Progenitor cell of endocrine pancreas (in vitro differentiated cells): ENCODE measurements around the gene GRAMD4. TPM values are rescaled to one million over a fixed set of nuclear protein-coding genes. Genes with fewer than 3 reads are reported as not detected.
A peak's percentile ranks its signal among the peaks of the same experiment; 100 is the strongest.

ENCODE experiments used
- DNase-seq: peaks from one replicate; pipeline ENCODE4 v3.0.0; 2021; ENCODE audit warnings: low spot score; ENCODE audit not compliant: unreplicated experiment
- H3K27ac Mint-ChIP-seq: 2 replicates; pipeline ENCODE4 v1.8.0; 2021; ENCODE audit warnings: mild to moderate bottlenecking, moderate library complexity, mixed read lengths
- H3K27me3 Mint-ChIP-seq: 2 replicates; pipeline ENCODE4 v1.8.0; 2021; ENCODE audit warnings: mixed read lengths
- H3K36me3 Mint-ChIP-seq: 2 replicates; pipeline ENCODE4 v1.8.0; 2022; ENCODE audit warnings: mixed read lengths; ENCODE audit not compliant: insufficient read depth
- H3K4me1 Mint-ChIP-seq: 2 replicates; pipeline ENCODE4 v1.8.0; 2021; ENCODE audit warnings: low read depth, mixed read lengths
- H3K4me3 Mint-ChIP-seq: 2 replicates; pipeline ENCODE4 v1.8.0; 2021; ENCODE audit warnings: low read depth, mild to moderate bottlenecking, moderate library complexity, mixed read lengths
- H3K9me3 Mint-ChIP-seq: 2 replicates; pipeline ENCODE4 v1.8.0; 2021; ENCODE audit warnings: low read depth, mixed read lengths
- CTCF ChIP-seq: fragments of 200-600 bp; sonication (generic); IDR thresholded peaks from one replicate; pipeline ENCODE4 v1.5.0; 2021; ENCODE audit warnings: antibody characterized with exemption, mild to moderate bottlenecking; ENCODE audit not compliant: unreplicated experiment
- total RNA-seq: library from RNA; stranded (reverse); gene quantifications from 2 replicates; pipeline ENCODE4 v1.2.1, GENCODE V29; 2021

GRAMD4 gene
- total RNA-seq, 1 donor from 2014 or later: 68.8 TPM

GRCh38 chr22:46589141-46589748 lies 30.9 kb upstream of the GRAMD4 start:
- Mint-ChIP-seq H3K4me1 (peaks cover 14% of the 10 kb centered on the region), H3K36me3 (no peaks in the 10 kb centered on the region), H3K27me3 (peaks cover 2% of the 10 kb centered on the region), H3K27ac (no peak overlapping the region), H3K4me3 (no peak overlapping the region), H3K9me3 (no peaks in the 10 kb centered on the region)
- no peak for DNase-seq
- no peak for TF ChIP-seq CTCF

- no peak for TF ChIP-seq CTCF
- no peak for DNase-seq
- H3K27ac Mint-ChIP-seq: peak overlapping the region; percentile 51
- no peak overlapping the region for H3K4me3 Mint-ChIP-seq
- peaks cover 13% of the 10 kb centered on the region for H3K4me1 Mint-ChIP-seq
- no peaks in the 10 kb centered on the region for H3K27me3 Mint-ChIP-seq
- H3K36me3 Mint-ChIP-seq: no peaks in the 10 kb centered on the region
- H3K9me3 Mint-ChIP-seq: no peaks in the 10 kb centered on the region
Observed at GRCh38 chr22:46589871-46590271, 30.3 kb upstream of the GRAMD4 start.

- Mint-ChIP-seq H3K27me3 (no peaks in the 10 kb centered on the region), H3K4me3 (no peak overlapping the region), H3K4me1 (peaks cover 13% of the 10 kb centered on the region), H3K36me3 (no peaks in the 10 kb centered on the region), H3K9me3 (no peaks in the 10 kb centered on the region), H3K27ac (peak overlapping the region; percentile 51)
- DNase-seq: no peak
- TF ChIP-seq CTCF: no peak
Observed at GRCh38 chr22:46590334-46590733, 29.9 kb upstream of the GRAMD4 start.

GRCh38 chr22:46591930-46592329 lies 28.3 kb upstream of the GRAMD4 start:
- peaks cover 21% of the 10 kb centered on the region for H3K4me1 Mint-ChIP-seq
- H3K27me3 Mint-ChIP-seq: no peaks in the 10 kb centered on the region
- TF ChIP-seq CTCF: no peak
- no peak overlapping the region for H3K27ac Mint-ChIP-seq
- no peaks in the 10 kb centered on the region for H3K9me3 Mint-ChIP-seq
- no peak for DNase-seq
- no peak overlapping the region for H3K4me3 Mint-ChIP-seq
- no peaks in the 10 kb centered on the region for H3K36me3 Mint-ChIP-seq

DNA sequence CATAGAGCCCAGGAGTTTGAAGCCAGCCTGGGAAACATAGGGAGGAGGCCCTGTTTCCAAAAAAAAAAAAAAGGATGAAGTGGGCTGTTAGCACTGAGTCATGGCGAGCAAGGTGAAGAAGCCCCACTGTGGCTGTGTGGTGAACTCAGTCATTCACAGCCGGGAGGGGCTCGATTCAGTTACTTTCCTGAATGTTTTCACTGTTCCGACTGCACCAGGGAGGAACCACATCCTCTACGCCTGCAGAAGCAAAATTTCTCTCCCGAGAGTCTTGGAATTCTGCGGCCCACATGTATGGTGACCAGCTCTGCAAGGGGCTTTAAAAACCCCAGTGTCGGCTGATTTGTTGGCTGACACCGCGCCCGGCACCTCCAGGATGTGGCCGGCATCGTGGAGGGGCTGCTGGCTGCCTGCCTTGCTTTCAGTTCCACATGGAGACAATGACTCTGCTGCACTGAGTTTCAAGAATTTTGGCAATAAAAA lies 27.8 kb upstream of the GRAMD4 start:
- H3K27ac Mint-ChIP-seq: no peak overlapping the region
- no peak overlapping the region for H3K4me3 Mint-ChIP-seq
- no peak for TF ChIP-seq CTCF
- DNase-seq: no peak
- no peaks in the 10 kb centered on the region for H3K27me3 Mint-ChIP-seq
- no peaks in the 10 kb centered on the region for H3K36me3 Mint-ChIP-seq
- H3K4me1 Mint-ChIP-seq: peaks cover 26% of the 10 kb centered on the region
- no peaks in the 10 kb centered on the region for H3K9me3 Mint-ChIP-seq
